Right hindlimb (tissue), 1 donor: ENCODE results near the gene CUL7.
"Not testable (repeated sequence)": the region's sequence is repeated elsewhere in the genome, so short reads cannot be mapped to it uniquely, and the experiment has no call there.

Experiments
- DNase-seq: peaks from one replicate; pipeline ENCODE4 v3.0.0-alpha.2; 2018

Gene CUL7

DNA sequence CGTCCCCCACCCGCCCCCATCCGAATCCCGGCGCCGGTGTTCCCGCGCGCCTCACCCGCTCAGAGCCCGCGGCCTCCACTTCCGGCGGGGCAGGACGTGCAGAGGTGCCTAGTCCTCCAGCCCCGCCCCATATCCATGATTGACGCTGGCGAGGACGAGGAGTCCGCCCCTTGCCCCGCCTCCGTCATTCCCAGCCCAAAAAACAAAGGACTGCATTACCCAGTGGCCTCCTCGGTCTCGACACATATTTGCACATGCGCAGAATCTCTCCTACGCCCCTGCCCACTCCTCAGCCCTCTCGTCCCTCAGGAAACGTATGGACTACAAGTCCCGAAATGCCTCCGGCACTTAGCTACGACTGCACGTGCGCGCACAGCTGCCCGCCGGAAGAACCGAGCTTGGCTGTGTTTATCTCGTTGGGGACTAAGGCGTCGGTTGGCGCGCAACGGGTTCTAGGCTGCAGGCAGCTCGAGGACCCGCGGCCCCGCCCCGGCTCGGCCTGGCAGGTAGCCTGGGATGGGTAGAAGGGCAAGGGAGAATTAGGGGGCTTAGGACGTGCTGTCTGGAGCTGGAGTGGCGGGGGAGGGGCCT lies 39.7 kb downstream of the CUL7 start, which contains the start of the genes KLHDC3 and MEA1:
Gene KLHDC3, plus strand, starts transcription at position 407 of the 591 bp plus-strand sequence. CDS start 2,944 bp downstream, outside the sequence.
Gene MEA1, minus strand, starts transcription at position 104 of the 591 bp plus-strand sequence. CDS start 133 bp downstream, outside the sequence.
- peak; percentile 100 for DNase-seq

DNA sequence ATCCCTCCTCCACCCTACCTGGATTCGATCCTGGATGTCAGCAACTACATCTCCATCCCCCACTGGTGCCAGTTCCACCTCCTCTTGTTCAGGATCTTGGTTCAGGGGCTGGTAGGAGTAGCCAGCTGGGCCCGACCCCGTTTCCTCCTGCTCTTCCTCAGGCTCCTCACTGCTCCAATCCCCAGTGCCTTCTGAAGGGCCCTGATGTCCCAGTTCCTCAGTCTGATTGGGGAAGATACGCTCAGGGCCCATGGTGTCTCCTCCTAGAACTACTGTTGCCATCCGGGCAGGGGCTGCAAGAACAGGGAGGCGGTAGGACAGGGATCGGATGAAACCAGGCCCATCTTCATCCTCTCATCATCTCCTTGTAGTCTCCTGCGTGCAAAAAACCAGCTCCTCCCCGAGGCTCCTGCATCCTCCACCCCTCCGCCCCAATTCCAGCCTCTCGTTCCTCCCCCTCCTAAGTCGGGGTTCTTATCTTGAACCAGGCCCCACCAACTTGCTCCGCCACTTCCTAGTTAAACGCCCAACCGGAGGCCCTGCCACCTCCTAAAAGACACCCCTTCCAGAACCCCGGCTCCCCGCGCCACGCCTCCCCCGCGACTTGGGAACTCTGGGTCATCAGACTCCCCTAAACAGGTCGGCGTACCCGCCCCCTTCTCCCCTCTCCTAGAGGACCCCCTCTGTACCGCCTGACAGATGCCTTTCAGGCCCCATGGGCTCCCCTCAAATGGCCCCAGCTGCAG lies 40.4 kb downstream of the CUL7 start:
- no peak for DNase-seq

DNA sequence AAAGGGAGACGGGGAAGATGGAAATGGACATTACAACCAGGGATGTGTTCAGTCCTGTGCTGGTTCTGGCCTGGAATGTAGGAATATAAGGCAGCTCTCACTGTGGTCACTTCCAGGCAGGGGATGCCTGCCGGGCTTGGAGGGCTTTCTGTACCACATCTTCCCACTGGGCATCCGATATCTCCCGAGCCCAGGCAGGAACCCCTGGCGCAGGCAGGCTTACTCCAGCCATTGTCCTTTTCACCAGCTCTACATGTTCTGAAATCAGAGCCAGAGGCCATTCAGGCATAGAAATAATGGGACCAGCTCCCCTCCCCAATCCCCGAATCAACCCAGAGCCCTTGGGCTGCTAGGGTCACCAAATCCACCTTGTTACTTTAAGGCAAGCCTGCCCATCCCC lies 41.3 kb downstream of the CUL7 start:
- no peak for DNase-seq

DNA sequence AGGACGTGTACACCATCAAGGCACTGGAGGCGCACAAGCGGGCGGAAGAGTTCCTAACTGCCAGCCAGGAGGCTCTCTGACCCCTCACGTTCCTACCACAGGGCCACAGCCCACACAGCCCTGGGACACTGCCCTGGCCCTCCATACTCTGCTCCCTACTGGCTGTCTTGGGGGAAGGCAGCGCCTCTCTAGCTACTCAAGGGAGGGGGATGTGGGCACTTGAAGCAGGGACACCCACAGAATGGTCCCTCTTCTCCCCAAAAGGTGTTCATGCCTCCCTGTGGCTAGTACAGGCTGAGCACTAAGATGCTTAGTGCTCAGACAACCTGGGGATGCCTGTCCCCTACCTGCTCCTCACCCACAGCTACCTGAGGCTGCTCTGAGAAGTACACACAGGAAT lies 42.4 kb downstream of the CUL7 start:
- DNase-seq = no peak

DNA sequence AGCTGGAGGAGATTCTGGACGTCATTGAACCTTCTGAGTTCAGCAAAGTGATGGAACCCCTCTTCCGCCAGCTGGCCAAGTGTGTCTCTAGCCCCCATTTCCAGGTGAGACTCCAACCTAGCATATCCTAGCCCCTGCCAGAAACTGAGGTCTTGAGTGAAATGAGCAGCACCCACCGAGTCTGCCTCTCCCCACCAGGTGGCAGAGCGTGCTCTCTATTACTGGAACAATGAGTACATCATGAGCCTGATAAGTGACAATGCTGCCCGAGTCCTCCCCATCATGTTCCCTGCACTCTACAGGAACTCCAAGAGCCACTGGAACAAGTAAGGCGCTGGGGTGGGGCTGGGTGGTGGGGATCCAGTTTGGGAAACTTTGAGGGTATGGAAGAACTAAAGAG lies 44.5 kb downstream of the CUL7 start:
- DNase-seq = peak; percentile 54

DNA sequence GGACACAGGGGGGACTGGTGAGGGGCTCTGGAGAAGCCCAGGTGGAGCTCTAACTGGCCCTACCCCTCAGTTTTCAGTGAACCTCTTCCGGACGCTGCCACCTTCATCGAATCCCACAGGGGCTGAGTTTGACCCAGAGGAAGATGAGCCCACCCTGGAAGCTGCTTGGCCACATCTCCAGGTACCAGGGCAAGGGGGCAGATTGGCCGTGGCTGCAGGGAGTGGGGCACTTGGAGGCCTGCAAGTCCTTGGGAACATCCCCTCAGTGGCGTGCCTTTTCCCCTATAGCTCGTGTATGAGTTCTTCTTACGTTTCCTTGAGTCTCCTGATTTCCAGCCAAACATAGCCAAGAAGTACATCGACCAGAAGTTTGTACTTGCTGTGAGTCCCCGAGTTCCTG lies 46.5 kb downstream of the CUL7 start:
- DNase-seq = no peak

DNA sequence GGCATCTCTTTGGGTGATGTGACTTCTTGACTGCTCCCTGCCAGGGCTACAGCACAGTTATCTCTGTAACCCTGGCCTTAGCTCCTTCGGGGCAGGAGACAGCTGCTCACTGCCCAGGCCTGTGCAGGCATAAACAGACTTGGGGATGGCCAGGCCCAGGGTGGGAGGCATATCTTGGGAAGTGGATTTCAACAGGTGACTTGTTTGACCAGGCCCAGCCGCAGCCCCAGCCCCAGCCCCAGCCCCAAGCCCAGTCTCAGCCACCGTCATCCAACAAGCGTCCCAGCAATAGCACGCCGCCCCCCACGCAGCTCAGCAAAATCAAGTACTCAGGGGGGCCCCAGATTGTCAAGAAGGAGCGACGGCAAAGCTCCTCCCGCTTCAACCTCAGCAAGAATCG lies 47.4 kb downstream of the CUL7 start:
- no peak for DNase-seq

DNA sequence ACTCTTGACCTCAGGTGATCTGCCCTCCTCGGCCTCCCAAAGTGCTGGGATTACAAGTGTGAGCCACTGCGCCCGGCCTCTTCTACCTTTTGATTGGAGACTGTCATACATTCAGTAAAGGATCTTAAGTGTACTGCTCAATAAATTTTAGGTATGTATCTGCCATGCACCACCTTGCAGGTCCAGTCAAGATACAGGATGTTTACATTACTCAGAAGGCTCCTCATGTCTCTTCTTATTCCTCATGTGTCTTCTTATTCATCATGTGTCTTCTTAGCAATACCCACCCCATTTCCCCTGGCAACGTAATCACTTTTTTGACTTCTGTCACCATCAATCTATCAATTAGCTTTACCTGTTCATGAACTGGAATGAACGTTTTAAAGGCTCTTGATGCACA lies 47.8 kb downstream of the CUL7 start:
- no peak for DNase-seq

DNA sequence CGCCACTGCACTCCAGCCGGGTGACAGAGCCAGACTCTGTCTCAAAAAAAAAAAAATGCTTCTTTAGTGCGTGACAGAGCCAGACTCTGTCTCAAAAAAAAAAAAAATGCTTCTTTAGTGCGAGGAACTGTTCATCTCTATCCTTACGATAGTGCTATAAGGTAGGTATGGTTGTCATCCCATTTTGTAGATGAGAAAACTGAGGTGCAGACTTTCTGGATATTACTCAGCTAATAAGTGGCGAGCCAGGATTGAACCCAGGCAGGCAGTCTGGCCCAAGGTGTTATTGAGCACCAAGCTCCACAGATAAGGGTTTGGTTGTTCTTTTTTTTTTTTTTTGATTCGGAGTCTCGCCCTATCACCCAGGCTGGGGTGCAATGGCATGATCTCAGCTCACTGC lies 51.8 kb downstream of the CUL7 start:
- DNase-seq = no peak

DNA sequence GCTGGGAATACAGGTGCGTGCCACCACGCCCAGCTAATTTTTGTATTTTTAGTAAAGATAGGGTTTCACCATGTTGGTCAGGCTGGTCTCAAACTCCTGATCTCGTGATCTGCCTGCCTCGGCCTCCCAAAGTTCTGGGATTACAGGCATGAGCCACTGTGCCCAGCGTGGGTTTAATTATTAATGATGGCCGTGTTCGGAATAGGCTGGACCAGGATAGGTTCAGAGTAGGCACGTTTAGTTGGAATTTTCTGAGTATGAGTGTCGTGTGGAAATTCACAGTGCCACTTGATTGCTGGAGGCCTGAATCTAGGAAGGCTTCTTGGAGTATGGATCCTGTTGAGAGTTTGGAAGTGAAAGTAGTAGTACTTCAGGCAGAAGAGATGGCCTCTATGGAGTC lies 55.4 kb downstream of the CUL7 start:
- DNase-seq = not testable (repeated sequence)

DNA sequence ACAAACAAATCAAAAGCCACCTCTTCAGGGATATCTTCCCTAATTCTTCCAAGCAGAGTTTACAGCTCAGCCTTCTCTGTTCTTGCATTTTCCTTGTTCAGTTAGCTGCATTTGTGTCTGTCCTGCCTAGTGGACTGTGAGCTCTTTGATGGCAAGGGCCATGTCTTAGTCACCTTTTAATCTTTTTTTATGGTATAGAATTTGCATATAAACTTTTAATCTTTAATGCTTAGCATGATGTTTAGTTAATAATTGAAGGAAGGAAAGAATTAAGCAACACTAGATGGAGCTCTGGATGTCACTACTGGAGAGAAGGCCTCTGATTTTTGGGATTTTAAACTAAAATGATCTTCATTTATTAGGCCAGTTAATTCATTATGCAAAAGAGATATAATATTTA lies 57.1 kb downstream of the CUL7 start:
- no peak for DNase-seq

DNA sequence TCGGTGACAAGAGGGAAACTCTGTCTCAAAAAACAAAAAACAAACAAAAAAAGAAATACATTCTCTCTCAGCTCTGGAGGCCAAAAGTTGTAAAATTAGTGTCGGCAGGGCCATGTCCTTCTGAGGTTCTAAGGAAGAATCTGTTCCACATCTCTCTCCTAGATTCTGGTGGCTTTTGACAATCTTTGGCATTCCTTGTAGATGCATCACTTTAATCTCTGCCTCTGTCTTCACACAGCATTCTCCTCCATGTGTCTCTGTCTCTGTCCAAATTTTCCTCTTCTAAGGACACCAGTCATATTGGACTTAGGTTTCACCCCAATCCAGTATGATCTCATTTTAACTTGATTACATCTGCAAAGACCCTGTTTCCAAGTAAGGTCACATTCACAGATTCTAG lies 60.2 kb downstream of the CUL7 start:
- no peak for DNase-seq

DNA sequence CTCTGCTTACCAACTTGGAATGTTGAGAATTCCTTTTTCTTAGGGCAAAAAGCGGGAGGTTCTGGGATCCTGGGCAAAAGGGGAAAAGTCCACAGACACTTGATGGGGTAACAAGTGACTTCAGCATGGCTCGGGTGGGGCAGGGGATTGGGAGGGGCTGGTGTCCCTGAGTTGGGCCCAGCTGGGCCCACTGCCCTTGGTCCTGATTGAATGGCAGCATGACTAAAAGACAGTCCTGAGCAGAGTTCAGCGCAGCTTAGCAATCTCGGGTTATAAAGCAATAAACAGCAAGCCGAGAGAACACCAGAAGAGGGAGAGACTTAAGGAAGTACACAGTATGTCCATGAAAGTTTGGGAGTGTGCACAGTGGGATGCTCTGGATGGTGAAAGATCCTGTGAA lies 63.7 kb downstream of the CUL7 start:
- no peak for DNase-seq

DNA sequence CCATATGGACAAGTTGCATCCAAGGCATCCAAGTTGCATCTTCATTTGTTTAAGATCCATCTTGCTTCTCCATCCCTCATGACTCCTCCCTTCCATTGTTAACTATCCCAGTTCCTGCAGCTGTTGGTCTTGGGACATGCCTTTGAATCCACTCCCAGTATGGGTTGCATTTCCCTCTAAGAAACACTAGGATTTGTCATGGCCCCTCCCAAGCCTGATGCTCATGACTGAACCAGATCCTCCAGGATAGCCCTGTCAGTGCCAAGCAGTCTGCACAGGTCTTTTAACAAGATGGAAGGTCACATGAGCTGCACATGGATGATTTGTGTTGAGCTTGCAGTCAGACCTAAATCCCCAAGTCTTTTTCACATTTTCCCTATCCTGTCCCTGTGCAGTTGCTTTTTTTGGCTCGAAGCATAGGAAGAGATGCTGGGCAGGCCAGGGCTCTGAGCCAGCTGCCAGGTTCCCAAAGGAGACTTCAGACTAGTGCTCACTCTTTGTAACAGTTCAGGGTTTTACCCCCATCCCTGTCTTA lies 65.1 kb downstream of the CUL7 start:
- DNase-seq = no peak
